Mesenchymal stem cell (in vitro differentiated cells and primary cell): ENCODE measurements around the gene MNX1.

Experiments used
- DNase-seq: peaks from one replicate; pipeline ENCODE4 v3.0.0-alpha.2; 2013
- H2AFZ ChIP-seq: one replicate; pipeline ENCODE4 v1.6.1; 2013; ENCODE audit warnings: low read depth, mild to moderate bottlenecking, control low read depth, inconsistent platforms, low read length, moderate library complexity
- H2AK5ac ChIP-seq: 2 replicates; pipeline ENCODE4 v1.6.1; 2013; ENCODE audit warnings: low read length, moderate library complexity, mild to moderate bottlenecking, inconsistent platforms; ENCODE audit not compliant: severe bottlenecking
- H2BK120ac ChIP-seq: one replicate; pipeline ENCODE4 v1.6.1; 2013; ENCODE audit warnings: low read depth, mild to moderate bottlenecking, inconsistent platforms, low read length, moderate library complexity
- H2BK12ac ChIP-seq, 2 experiments: one replicate each; pipeline ENCODE4 v1.6.1; 2013; ENCODE audit warnings: inconsistent platforms in 2 of 2, low read length in 2 of 2, mild to moderate bottlenecking in 2 of 2, moderate library complexity in 2 of 2, control low read depth in 1 of 2
- H2BK15ac ChIP-seq: one replicate; pipeline ENCODE4 v1.6.1; 2013; ENCODE audit warnings: mild to moderate bottlenecking, low read depth, inconsistent platforms; ENCODE audit not compliant: poor library complexity, severe bottlenecking
- H2BK5ac ChIP-seq: 2 replicates; pipeline ENCODE4 v1.6.1; 2013; ENCODE audit warnings: low read depth, mild to moderate bottlenecking, low read length, control low read depth, inconsistent platforms; ENCODE audit not compliant: poor library complexity, severe bottlenecking
- H3K14ac ChIP-seq, 2 experiments: one replicate each; pipeline ENCODE4 v1.6.1; 2013; ENCODE audit warnings: inconsistent platforms in 2 of 2, low read length in 2 of 2, control low read depth in 1 of 2, mild to moderate bottlenecking in 1 of 2, moderate library complexity in 1 of 2
- H3K18ac ChIP-seq, 2 experiments: one replicate each; pipeline ENCODE4 v1.6.1; 2013; ENCODE audit warnings: inconsistent platforms in 2 of 2, low read length in 2 of 2, control low read depth in 1 of 2, low read depth in 1 of 2, mild to moderate bottlenecking in 1 of 2
- H3K23ac ChIP-seq, 2 experiments: one replicate each; pipeline ENCODE4 v1.6.1; 2013; ENCODE audit warnings: inconsistent platforms in 2 of 2, low read length in 2 of 2, mild to moderate bottlenecking in 2 of 2, moderate library complexity in 2 of 2, control low read depth in 1 of 2
- H3K27ac ChIP-seq: 2 replicates; pipeline ENCODE4 v1.5.1; 2013; ENCODE audit warnings: mild to moderate bottlenecking, moderate library complexity, low read length, control low read depth, inconsistent platforms; ENCODE audit not compliant: poor library complexity, severe bottlenecking
- H3K27me3 ChIP-seq, 2 experiments: 2 replicates each; pipeline versions ENCODE4 v1.6.1 to v1.7.0; 2013; ENCODE audit warnings: low read length in 2 of 2, mild to moderate bottlenecking in 2 of 2, moderate library complexity in 2 of 2, control low read depth in 1 of 2, inconsistent platforms in 1 of 2; ENCODE audit not compliant: control insufficient read depth in 1 of 2, insufficient read depth in 1 of 2
- H3K36me3 ChIP-seq, 2 experiments: 2 replicates each; pipeline versions ENCODE4 v1.6.1 to v1.7.0; 2013; ENCODE audit warnings: low read length in 2 of 2, control low read depth in 1 of 2, inconsistent platforms in 1 of 2, low read depth in 1 of 2, mild to moderate bottlenecking in 1 of 2; ENCODE audit not compliant: insufficient read depth in 2 of 2, control insufficient read depth in 1 of 2
- H3K4ac ChIP-seq, 2 experiments: one replicate each; pipeline ENCODE4 v1.6.1; 2013; ENCODE audit warnings: inconsistent platforms in 2 of 2, low read length in 2 of 2, mild to moderate bottlenecking in 2 of 2, moderate library complexity in 2 of 2, control low read depth in 1 of 2, low read depth in 1 of 2
- H3K4me1 ChIP-seq: 2 replicates; pipeline ENCODE4 v1.6.1; 2013; ENCODE audit warnings: low read depth, low read length, control low read depth; ENCODE audit not compliant: control insufficient read depth, insufficient read depth
- H3K4me2 ChIP-seq: 2 replicates; pipeline ENCODE4 v1.6.1; 2013; ENCODE audit warnings: low read length, mild to moderate bottlenecking, inconsistent platforms; ENCODE audit not compliant: poor library complexity, severe bottlenecking
- H3K4me3 ChIP-seq, 2 experiments: 2 replicates each; pipeline versions ENCODE4 v1.5.1 to v1.7.0; 2013; ENCODE audit warnings: low read length in 2 of 2, mild to moderate bottlenecking in 2 of 2, control low read depth in 1 of 2, low read depth in 1 of 2; ENCODE audit not compliant: insufficient read depth in 1 of 2
- H3K79me1 ChIP-seq: replicated peaks from 2 replicates; pipeline ENCODE4 v1.6.1; 2013; ENCODE audit warnings: mild to moderate bottlenecking, control low read depth, low read length, inconsistent platforms; ENCODE audit not compliant: poor library complexity, severe bottlenecking
- H3K9ac ChIP-seq: 2 replicates; pipeline ENCODE4 v1.7.0; 2013; ENCODE audit warnings: mild to moderate bottlenecking, low read length, moderate library complexity
- H3K9me3 ChIP-seq: 2 replicates; pipeline ENCODE4 v1.7.0; 2013; ENCODE audit warnings: mild to moderate bottlenecking, low read length; ENCODE audit not compliant: control insufficient read depth
- H4K8ac ChIP-seq: one replicate; pipeline ENCODE4 v1.6.1; 2013; ENCODE audit warnings: inconsistent platforms, mild to moderate bottlenecking, low read length, moderate library complexity
- H4K91ac ChIP-seq: one replicate; pipeline ENCODE4 v1.6.1; 2013; ENCODE audit warnings: mild to moderate bottlenecking, low read length, inconsistent platforms
- WGBS: methylation state at CpG from one replicate; pipeline ENCODE4 v1.1.7; 2013; ENCODE audit warnings: mixed read lengths; 5-methylcytosine and 5-hydroxymethylcytosine counted together

The MNX1 gene

GRCh38 chr7:157016352-157017041 is 6.0 kb upstream of the MNX1 start:
- Histone ChIP-seq H3K27ac (no peak overlapping the region), H3K27me3 (peaks cover 96 to 99% of the 10 kb centered on the region in 2 experiments)
- WGBS: 8% methylated on average over 16 of the region's 16 CpGs

GRCh38 chr7:157016024-157016351 is 5.5 kb upstream of the MNX1 start:
- no peak overlapping the region for H3K4me2 ChIP-seq
- no peak overlapping the region for H3K27ac ChIP-seq
- no peak overlapping the region for H3K14ac ChIP-seq
- H2BK15ac ChIP-seq: no peak overlapping the region
- peaks cover 99 to 100% of the 10 kb centered on the region in 2 experiments for H3K27me3 ChIP-seq
- H3K79me1 ChIP-seq: no peaks in the 10 kb centered on the region
- no peak overlapping the region for H2BK12ac ChIP-seq
- H3K9me3 ChIP-seq: no peaks in the 10 kb centered on the region
- no peak overlapping the region for H3K18ac ChIP-seq
- no peak overlapping the region for H4K8ac ChIP-seq
- no peak overlapping the region for H2BK120ac ChIP-seq
- no peak overlapping the region for H3K4ac ChIP-seq
- no peak overlapping the region for H3K4me3 ChIP-seq
- H2BK5ac ChIP-seq: no peak overlapping the region
- no peak overlapping the region for H4K91ac ChIP-seq
- no peaks in the 10 kb centered on the region for H3K36me3 ChIP-seq
- no peak overlapping the region for H2AFZ ChIP-seq
- no peak overlapping the region for H2AK5ac ChIP-seq
- no peak overlapping the region for H3K9ac ChIP-seq
- no peak for DNase-seq
- peaks cover 22% of the 10 kb centered on the region for H3K4me1 ChIP-seq
- 5% methylated on average over 7 of the region's 11 CpGs for WGBS
- peak overlapping the region in 1 of 2 experiments; percentile 92 for H3K23ac ChIP-seq

More at GRCh38 chr7:157016352-157017041, 6.0 kb upstream of the MNX1 start:
- Histone ChIP-seq H4K8ac (no peak overlapping the region), H2BK15ac (no peak overlapping the region), H3K18ac (no peak overlapping the region), H3K9me3 (no peaks in the 10 kb centered on the region), H3K4me3 (no peak overlapping the region), H3K14ac (no peak overlapping the region), H3K36me3 (peaks cover 0 to 3% of the 10 kb centered on the region in 2 experiments), H3K79me1 (no peaks in the 10 kb centered on the region), H2AK5ac (no peak overlapping the region), H3K23ac (no peak overlapping the region), H4K91ac (no peak overlapping the region), H3K4ac (no peak overlapping the region), H2BK5ac (no peak overlapping the region), H2BK12ac (no peak overlapping the region), H2AFZ (no peak overlapping the region), H3K4me2 (no peak overlapping the region), H3K4me1 (peaks cover 22% of the 10 kb centered on the region), H2BK120ac (no peak overlapping the region), H3K9ac (no peak overlapping the region)
- DNase-seq: no peak

GRCh38 chr7:157014635-157015555 is 4.4 kb upstream of the MNX1 start:
- Histone ChIP-seq H3K18ac (no peak overlapping the region), H3K4me1 (peaks cover 30% of the 10 kb centered on the region), H2AFZ (no peak overlapping the region), H3K4me3 (no peak overlapping the region), H3K79me1 (no peaks in the 10 kb centered on the region), H3K27me3 (peaks cover 90 to 94% of the 10 kb centered on the region in 2 experiments), H3K4me2 (no peak overlapping the region), H3K27ac (no peak overlapping the region), H3K14ac (no peak overlapping the region), H2AK5ac (no peak overlapping the region), H2BK120ac (no peak overlapping the region), H4K8ac (no peak overlapping the region), H2BK12ac (no peak overlapping the region), H3K36me3 (no peaks in the 10 kb centered on the region), H2BK15ac (no peak overlapping the region), H3K23ac (no peak overlapping the region), H2BK5ac (no peak overlapping the region), H4K91ac (no peak overlapping the region), H3K4ac (no peak overlapping the region), H3K9ac (no peak overlapping the region), H3K9me3 (no peaks in the 10 kb centered on the region)
- no peak for DNase-seq
- 42% methylated on average over 10 of the region's 12 CpGs for whole genome bisulfite sequencing
